ENCODE results near the gene TFAP2E.

Gene TFAP2E

DNA sequence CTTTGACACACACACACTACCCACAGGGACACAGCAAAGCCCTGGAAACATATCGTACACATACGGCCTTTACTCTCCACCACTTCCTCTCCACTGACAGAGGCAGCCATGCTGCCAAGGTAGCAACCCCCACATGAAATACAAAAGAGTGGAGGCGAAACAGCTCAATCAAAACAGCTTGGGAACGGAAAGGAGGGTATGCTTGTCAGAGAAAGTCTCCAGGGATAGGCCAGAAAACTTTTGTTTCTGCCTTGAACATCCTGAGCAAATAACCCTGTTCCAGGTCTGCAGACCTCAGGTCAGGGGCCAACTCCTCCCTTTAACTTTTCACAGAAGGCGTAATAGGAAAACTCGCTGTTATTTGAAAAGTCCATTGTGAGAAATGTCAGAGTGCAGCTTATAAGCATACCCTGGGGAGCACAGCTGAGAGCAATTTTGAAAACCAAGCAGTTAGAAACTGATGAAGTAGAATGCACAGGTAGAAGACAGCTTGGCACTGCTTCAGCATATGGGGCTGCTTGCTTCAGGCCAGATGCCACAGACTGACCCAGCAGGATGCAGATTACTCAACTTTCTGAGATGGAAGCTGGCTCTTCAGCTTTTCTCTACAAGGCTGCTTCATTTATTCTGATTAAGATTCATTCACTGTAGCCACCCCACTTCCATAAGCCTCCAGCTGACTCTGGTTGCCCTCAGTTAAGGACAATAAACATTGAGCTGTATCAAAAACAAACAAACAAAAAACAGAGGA, 33.9 kb upstream of the TFAP2E start:
- H3K27me3 Mint-ChIP-seq (ENCODE audit: low read depth, poor library complexity) = no peaks in the 10 kb centered on the region
- TF ChIP-seq, protein P1, sequence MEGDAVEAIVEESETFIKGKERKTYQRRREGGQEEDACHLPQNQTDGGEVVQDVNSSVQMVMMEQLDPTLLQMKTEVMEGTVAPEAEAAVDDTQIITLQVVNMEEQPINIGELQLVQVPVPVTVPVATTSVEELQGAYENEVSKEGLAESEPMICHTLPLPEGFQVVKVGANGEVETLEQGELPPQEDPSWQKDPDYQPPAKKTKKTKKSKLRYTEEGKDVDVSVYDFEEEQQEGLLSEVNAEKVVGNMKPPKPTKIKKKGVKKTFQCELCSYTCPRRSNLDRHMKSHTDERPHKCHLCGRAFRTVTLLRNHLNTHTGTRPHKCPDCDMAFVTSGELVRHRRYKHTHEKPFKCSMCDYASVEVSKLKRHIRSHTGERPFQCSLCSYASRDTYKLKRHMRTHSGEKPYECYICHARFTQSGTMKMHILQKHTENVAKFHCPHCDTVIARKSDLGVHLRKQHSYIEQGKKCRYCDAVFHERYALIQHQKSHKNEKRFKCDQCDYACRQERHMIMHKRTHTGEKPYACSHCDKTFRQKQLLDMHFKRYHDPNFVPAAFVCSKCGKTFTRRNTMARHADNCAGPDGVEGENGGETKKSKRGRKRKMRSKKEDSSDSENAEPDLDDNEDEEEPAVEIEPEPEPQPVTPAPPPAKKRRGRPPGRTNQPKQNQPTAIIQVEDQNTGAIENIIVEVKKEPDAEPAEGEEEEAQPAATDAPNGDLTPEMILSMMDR (IDR thresholded peaks at IDR 0.05) = no peak
- peaks cover 45% of the 10 kb centered on the region for H3K4me1 Mint-ChIP-seq
- H3K27ac Mint-ChIP-seq = peak overlapping the region; percentile 88
- H3K9me3 Mint-ChIP-seq = no peaks in the 10 kb centered on the region
- peaks cover 30% of the 10 kb centered on the region for H3K36me3 Mint-ChIP-seq (ENCODE audit: low read depth)
- DNase-seq = no peak
- H3K4me3 Mint-ChIP-seq = no peak overlapping the region

DNA sequence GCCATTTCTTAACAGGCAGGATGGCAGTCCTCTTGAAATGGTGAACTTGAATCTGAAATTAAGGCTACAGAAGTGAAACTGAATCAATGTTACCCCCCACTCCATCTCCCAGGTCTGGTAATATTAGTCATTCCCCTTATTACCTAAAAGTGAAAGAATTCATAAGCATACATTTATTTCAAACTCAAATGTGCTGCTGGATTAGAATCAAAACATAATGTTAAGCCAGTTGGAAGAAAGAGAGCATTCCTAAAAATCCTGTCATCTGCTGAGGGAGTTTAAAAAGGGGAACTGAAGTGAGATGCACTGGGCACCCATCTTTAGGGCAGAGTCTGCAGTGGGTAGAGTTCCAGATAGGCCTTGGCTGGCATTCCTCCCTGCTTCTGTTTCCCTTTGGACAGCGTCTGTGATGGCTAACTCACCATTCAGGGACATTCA, 33.3 kb upstream of the TFAP2E start:
- H3K27ac Mint-ChIP-seq = peak overlapping the region; percentile 88
- peaks cover 29% of the 10 kb centered on the region for H3K36me3 Mint-ChIP-seq (ENCODE audit: low read depth)
- no peaks in the 10 kb centered on the region for H3K9me3 Mint-ChIP-seq
- H3K4me3 Mint-ChIP-seq = no peak overlapping the region
- no peak for DNase-seq
- TF ChIP-seq, protein P1 (IDR thresholded peaks at IDR 0.05) = no peak
- peaks cover 48% of the 10 kb centered on the region for H3K4me1 Mint-ChIP-seq
- no peaks in the 10 kb centered on the region for H3K27me3 Mint-ChIP-seq (ENCODE audit: low read depth, poor library complexity)

DNA sequence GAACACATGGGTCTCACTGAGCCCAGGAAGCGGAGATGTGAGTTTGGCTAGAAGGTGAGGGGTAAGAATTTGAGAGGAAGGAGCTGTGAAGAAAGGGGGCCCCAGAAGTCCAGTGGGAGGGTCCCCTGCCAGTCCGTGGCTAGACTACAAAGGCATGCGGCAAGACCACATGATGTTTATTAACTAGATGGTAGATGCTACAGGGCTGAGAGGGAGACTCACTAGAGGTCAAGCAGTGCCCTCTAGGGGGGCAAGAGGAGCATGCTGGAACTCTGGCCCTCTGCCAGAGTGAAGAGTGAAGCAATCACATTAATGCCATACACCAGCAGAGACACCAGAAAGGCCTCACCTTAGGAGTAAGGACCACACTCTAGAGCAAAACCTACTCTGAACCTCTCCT, 28.1 kb upstream of the TFAP2E start:
- no peaks in the 10 kb centered on the region for H3K27me3 Mint-ChIP-seq (ENCODE audit: low read depth, poor library complexity)
- H3K27ac Mint-ChIP-seq = no peak overlapping the region
- no peaks in the 10 kb centered on the region for H3K9me3 Mint-ChIP-seq
- TF ChIP-seq, protein P1 (IDR thresholded peaks at IDR 0.05) = peak; percentile 49
- DNase-seq = peak; percentile 29
- H3K36me3 Mint-ChIP-seq (ENCODE audit: low read depth) = peaks cover 52% of the 10 kb centered on the region
- H3K4me1 Mint-ChIP-seq = peaks cover 22% of the 10 kb centered on the region
- H3K4me3 Mint-ChIP-seq = no peak overlapping the region

DNA sequence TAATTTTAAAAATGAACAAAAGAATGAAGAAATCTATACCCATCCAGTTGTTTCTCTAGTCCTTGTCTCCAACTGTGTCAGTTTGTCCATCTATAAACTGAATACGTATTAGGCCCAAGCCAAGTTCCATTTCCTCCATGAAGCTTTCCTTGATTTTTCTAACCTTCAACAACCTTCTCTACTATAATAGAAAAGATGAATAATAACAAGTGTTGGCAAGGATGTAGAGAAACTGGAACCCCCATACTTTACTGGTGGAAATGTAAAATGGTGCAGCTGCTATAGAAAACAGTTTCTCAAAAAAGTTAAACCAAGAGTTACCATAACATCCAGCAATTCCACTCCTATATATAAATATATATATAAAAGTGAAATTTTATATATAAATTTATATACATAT, 26.5 kb upstream of the TFAP2E start:
- Mint-ChIP-seq H3K4me1 (peaks cover 16% of the 10 kb centered on the region), H3K27me3 (ENCODE audit: low read depth, poor library complexity) (no peaks in the 10 kb centered on the region), H3K27ac (no peak overlapping the region), H3K36me3 (ENCODE audit: low read depth) (peaks cover 50% of the 10 kb centered on the region), H3K9me3 (no peaks in the 10 kb centered on the region), H3K4me3 (no peak overlapping the region)
- TF ChIP-seq, protein P1 (IDR thresholded peaks at IDR 0.05) = no peak
- no peak for DNase-seq

DNA sequence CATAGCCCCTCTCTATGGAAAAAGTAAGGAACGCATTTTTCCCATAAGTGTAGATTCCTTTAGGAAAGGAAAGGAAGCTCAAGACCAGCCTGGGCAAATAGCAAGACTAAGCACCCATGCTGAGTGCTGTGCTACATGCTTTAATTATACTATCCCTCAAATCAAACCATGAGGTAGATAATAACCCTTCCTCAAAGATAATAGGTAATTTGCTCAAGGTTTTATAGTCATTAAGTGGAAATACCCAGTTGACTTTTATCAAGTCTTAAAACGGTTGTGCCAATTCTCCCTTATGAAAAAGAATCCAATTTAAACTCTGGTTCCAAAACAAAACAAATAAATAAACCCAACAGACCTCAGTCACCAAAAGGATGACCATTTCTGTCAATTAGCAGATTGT, 19.3 kb upstream of the TFAP2E start:
- Mint-ChIP-seq H3K27ac (no peak overlapping the region), H3K4me1 (peaks cover 32% of the 10 kb centered on the region), H3K27me3 (ENCODE audit: low read depth, poor library complexity) (no peaks in the 10 kb centered on the region), H3K36me3 (ENCODE audit: low read depth) (peaks cover 26% of the 10 kb centered on the region), H3K9me3 (no peaks in the 10 kb centered on the region), H3K4me3 (no peak overlapping the region)
- DNase-seq = no peak
- TF ChIP-seq, protein P1 (IDR thresholded peaks at IDR 0.05) = no peak
